ENCODE data around the gene EHMT1.

The EHMT1 gene

DNA sequence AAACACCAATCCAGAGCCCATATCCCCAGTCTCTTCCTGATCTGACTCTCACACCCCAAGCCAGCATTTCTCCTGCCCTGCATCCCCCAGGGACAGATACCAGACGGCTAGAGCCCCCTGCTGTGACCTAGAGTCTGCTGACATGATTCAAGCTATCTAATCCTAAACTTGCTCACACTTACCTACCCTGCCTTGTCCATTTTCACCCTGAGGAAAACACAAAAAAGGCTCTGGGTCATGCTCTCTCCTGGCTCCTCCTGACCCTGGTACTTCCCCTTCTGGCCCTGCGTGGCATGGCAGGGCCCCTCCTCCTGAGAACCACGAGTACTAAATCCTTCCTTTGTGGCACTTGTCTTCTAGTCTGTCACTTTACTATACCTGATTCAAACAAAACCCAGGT lies 16.1 kb upstream of the EHMT1 start:
- Histone ChIP-seq H3K4me1 (ENCODE audit: control insufficient read depth, insufficient read depth, low read depth, low read length) (peaks cover 23% of the 10 kb centered on the region), H4K8ac (ENCODE audit: low read length) (no peak overlapping the region), H2AFZ (ENCODE audit: low read depth, low read length) (no peak overlapping the region), H2BK120ac (ENCODE audit: low read depth, low read length) (no peak overlapping the region), H3K4ac (ENCODE audit: low read depth in 1 of 2, low read length in 2 of 2) (no peak overlapping the region), H3K36me3 (ENCODE audit: control insufficient read depth in 1 of 2, insufficient read depth in 2 of 2, low read depth in 1 of 2, low read length in 2 of 2) (no peaks in the 10 kb centered on the region), H3K4me2 (ENCODE audit: low read length, poor library complexity, severe bottlenecking) (no peak overlapping the region), H3K9ac (ENCODE audit: low read length) (no peak overlapping the region), H3K79me1 (replicated peaks; ENCODE audit: low read length, poor library complexity, severe bottlenecking) (peaks cover 10% of the 10 kb centered on the region), H2AK5ac (ENCODE audit: low read length, severe bottlenecking) (peak overlapping the region; percentile 13), H4K91ac (ENCODE audit: low read length) (no peak overlapping the region), H3K14ac (ENCODE audit: low read length in 2 of 2) (no peak overlapping the region), H3K9me3 (ENCODE audit: control insufficient read depth, low read length) (no peaks in the 10 kb centered on the region), H3K27ac (ENCODE audit: low read length, poor library complexity, severe bottlenecking) (no peak overlapping the region), H2BK12ac (ENCODE audit: low read length in 2 of 2) (no peak overlapping the region), H3K4me3 (ENCODE audit: insufficient read depth in 1 of 2, low read depth in 1 of 2, low read length in 2 of 2) (no peak overlapping the region), H3K23ac (ENCODE audit: low read length in 2 of 2) (no peak overlapping the region), H2BK15ac (ENCODE audit: low read depth, poor library complexity, severe bottlenecking) (no peak overlapping the region), H2BK5ac (ENCODE audit: low read depth, low read length, poor library complexity, severe bottlenecking) (no peak overlapping the region), H3K18ac (ENCODE audit: low read depth in 1 of 2, low read length in 2 of 2) (no peak overlapping the region), H3K27me3 (ENCODE audit: control insufficient read depth in 1 of 2, insufficient read depth in 1 of 2, low read length in 2 of 2) (no peaks in the 10 kb centered on the region)
- WGBS = 18% methylated on average over 2 of the region's 3 CpGs
- no peak for DNase-seq

DNA sequence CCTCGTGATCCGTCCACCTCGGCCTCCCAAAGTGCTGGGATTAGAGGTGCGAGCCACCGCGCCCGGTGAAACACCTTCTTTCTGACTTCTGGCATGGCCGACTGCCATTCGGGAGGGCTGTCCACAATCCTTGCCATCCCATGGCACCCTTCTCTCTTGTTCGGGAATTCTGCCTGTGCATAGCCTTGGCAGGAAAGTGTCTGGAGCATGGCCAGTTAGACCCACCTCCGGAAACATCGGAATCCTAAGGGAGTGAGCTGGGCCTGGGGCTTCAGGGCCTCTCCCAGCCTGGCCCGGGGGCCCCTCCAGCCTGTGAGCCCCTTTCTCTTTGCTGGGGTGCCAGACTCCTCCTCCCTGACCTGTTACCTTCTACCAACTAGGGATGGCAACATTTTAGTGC lies 14.9 kb upstream of the EHMT1 start:
- no peak overlapping the region for H3K23ac ChIP-seq (ENCODE audit: low read length in 2 of 2)
- WGBS = 93% methylated on average over 13 of the region's 13 CpGs

GRCh38 chr9:137604345-137605086 lies 14.3 kb upstream of the EHMT1 start:
- Histone ChIP-seq H4K8ac (ENCODE audit: low read length) (peak overlapping the region; percentile 82), H2AFZ (ENCODE audit: low read depth, low read length) (no peak overlapping the region), H3K79me1 (replicated peaks; ENCODE audit: low read length, poor library complexity, severe bottlenecking) (peaks cover 17% of the 10 kb centered on the region), H2BK15ac (ENCODE audit: low read depth, poor library complexity, severe bottlenecking) (no peak overlapping the region), H2BK12ac (ENCODE audit: low read length in 2 of 2) (no peak overlapping the region), H3K9ac (ENCODE audit: low read length) (no peak overlapping the region), H3K9me3 (ENCODE audit: control insufficient read depth, low read length) (no peaks in the 10 kb centered on the region), H2AK5ac (ENCODE audit: low read length, severe bottlenecking) (no peak overlapping the region), H3K4ac (ENCODE audit: low read depth in 1 of 2, low read length in 2 of 2) (no peak overlapping the region), H4K91ac (ENCODE audit: low read length) (peak overlapping the region; percentile 21), H2BK5ac (ENCODE audit: low read depth, low read length, poor library complexity, severe bottlenecking) (no peak overlapping the region), H3K4me1 (ENCODE audit: control insufficient read depth, insufficient read depth, low read depth, low read length) (peaks cover 25% of the 10 kb centered on the region), H3K4me2 (ENCODE audit: low read length, poor library complexity, severe bottlenecking) (peak overlapping the region; percentile 52), H3K4me3 (ENCODE audit: insufficient read depth in 1 of 2, low read depth in 1 of 2, low read length in 2 of 2) (peak overlapping the region in 1 of 2 experiments; percentile 63), H2BK120ac (ENCODE audit: low read depth, low read length) (no peak overlapping the region), H3K36me3 (ENCODE audit: control insufficient read depth in 1 of 2, insufficient read depth in 2 of 2, low read depth in 1 of 2, low read length in 2 of 2) (peaks cover 0 to 7% of the 10 kb centered on the region in 2 experiments), H3K14ac (ENCODE audit: low read length in 2 of 2) (no peak overlapping the region), H3K18ac (ENCODE audit: low read depth in 1 of 2, low read length in 2 of 2) (peak overlapping the region in 1 of 2 experiments; percentile 22), H3K27ac (ENCODE audit: low read length, poor library complexity, severe bottlenecking) (no peak overlapping the region), H3K27me3 (ENCODE audit: control insufficient read depth in 1 of 2, insufficient read depth in 1 of 2, low read length in 2 of 2) (no peaks in the 10 kb centered on the region), H3K23ac (ENCODE audit: low read length in 2 of 2) (no peak overlapping the region)
- DNase-seq = no peak
- 35% methylated on average over 22 of the region's 49 CpGs for WGBS

More for the DNA sequence above, 14.9 kb upstream of the EHMT1 start:
- Histone ChIP-seq H3K4me1 (ENCODE audit: control insufficient read depth, insufficient read depth, low read depth, low read length) (peaks cover 25% of the 10 kb centered on the region), H3K9ac (ENCODE audit: low read length) (no peak overlapping the region), H2BK15ac (ENCODE audit: low read depth, poor library complexity, severe bottlenecking) (no peak overlapping the region), H2AFZ (ENCODE audit: low read depth, low read length) (no peak overlapping the region), H2AK5ac (ENCODE audit: low read length, severe bottlenecking) (no peak overlapping the region), H2BK12ac (ENCODE audit: low read length in 2 of 2) (no peak overlapping the region), H3K27ac (ENCODE audit: low read length, poor library complexity, severe bottlenecking) (no peak overlapping the region), H3K4ac (ENCODE audit: low read depth in 1 of 2, low read length in 2 of 2) (no peak overlapping the region), H2BK5ac (ENCODE audit: low read depth, low read length, poor library complexity, severe bottlenecking) (no peak overlapping the region), H4K91ac (ENCODE audit: low read length) (no peak overlapping the region), H3K9me3 (ENCODE audit: control insufficient read depth, low read length) (no peaks in the 10 kb centered on the region), H3K14ac (ENCODE audit: low read length in 2 of 2) (no peak overlapping the region), H3K79me1 (replicated peaks; ENCODE audit: low read length, poor library complexity, severe bottlenecking) (peaks cover 16% of the 10 kb centered on the region), H2BK120ac (ENCODE audit: low read depth, low read length) (no peak overlapping the region), H4K8ac (ENCODE audit: low read length) (no peak overlapping the region), H3K27me3 (ENCODE audit: control insufficient read depth in 1 of 2, insufficient read depth in 1 of 2, low read length in 2 of 2) (no peaks in the 10 kb centered on the region), H3K4me3 (ENCODE audit: insufficient read depth in 1 of 2, low read depth in 1 of 2, low read length in 2 of 2) (no peak overlapping the region), H3K36me3 (ENCODE audit: control insufficient read depth in 1 of 2, insufficient read depth in 2 of 2, low read depth in 1 of 2, low read length in 2 of 2) (peaks cover 0 to 7% of the 10 kb centered on the region in 2 experiments), H3K4me2 (ENCODE audit: low read length, poor library complexity, severe bottlenecking) (no peak overlapping the region), H3K18ac (ENCODE audit: low read depth in 1 of 2, low read length in 2 of 2) (no peak overlapping the region)
- no peak for DNase-seq

DNA sequence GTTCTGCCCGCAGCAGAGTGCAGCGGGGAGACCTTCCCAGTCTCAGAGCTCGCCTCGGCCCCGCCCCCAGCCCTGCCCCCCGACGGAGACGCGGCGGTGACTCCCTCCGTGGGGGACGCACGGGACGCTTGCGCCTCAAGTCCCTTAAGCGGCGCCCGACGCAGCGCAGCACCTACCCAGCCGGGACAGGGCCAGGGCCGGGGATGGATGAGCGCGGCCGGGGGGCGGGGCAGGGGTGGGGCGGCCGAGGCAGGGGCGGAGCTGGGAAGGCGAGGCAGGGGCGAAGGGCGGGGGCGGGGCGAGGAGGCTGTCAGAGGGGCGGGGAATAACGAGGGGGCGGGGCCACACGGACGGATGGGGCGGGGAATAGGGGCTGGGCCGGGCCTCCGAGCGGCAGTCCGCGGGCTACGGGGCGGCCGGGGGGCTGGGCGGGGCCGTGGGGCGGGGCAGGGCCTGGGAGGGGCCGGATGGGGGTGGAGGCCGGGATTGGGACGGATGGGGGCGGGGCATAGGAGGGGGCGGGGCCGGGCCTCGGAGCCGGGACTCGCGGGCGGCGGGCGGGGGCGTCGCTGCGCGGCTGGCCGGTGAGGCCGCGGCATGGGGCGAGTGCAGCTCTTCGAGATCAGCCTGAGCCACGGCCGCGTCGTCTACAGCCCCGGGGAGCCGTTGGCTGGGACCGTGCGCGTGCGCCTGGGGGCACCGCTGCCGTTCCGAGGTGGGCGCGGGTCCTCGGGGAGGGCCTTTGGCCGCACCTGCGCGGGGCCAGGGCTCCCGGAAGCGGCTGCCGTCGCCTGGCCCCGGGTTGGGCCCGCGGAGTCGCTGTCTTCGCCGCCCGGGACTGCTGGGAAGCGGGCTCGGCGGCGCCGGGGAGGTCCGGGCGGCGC lies 13.4 kb upstream of the EHMT1 start, which contains the start of gene ARRDC1:
TSS of gene ARRDC1 (plus strand) at position 566 of the 884 bp plus-strand sequence. CDS start at position 598, 32 bp downstream.
- H2AK5ac ChIP-seq (ENCODE audit: low read length, severe bottlenecking) = no peak within 1 kb of the TSS
- H2BK12ac ChIP-seq (ENCODE audit: low read length in 2 of 2) = peak within 1 kb of the TSS in 1 of 2 experiments; percentile 82

More for the DNA sequence above, 13.4 kb upstream of the EHMT1 start, which contains the start of gene ARRDC1:
- peak within 1 kb of the TSS in 1 of 2 experiments; percentile 94 for H3K4ac ChIP-seq (ENCODE audit: low read depth in 1 of 2, low read length in 2 of 2)
- no peak within 1 kb of the TSS for H2BK5ac ChIP-seq (ENCODE audit: low read depth, low read length, poor library complexity, severe bottlenecking)
- peak within 1 kb of the TSS; percentile 9 for H2BK120ac ChIP-seq (ENCODE audit: low read depth, low read length)
- peaks cover 0 to 7% of the 10 kb centered on the region in 2 experiments for H3K36me3 ChIP-seq (ENCODE audit: control insufficient read depth in 1 of 2, insufficient read depth in 2 of 2, low read depth in 1 of 2, low read length in 2 of 2)
- H4K8ac ChIP-seq (ENCODE audit: low read length) = peak within 1 kb of the TSS; percentile 89
- peak within 1 kb of the TSS; percentile 64 for H4K91ac ChIP-seq (ENCODE audit: low read length)
- H3K14ac ChIP-seq (ENCODE audit: low read length in 2 of 2) = peak within 1 kb of the TSS in 1 of 2 experiments; percentile 96
- 1% methylated on average over 44 of the region's 111 CpGs for WGBS
- H3K18ac ChIP-seq (ENCODE audit: low read depth in 1 of 2, low read length in 2 of 2) = peak within 1 kb of the TSS; percentile 80 to 81
- H3K9ac ChIP-seq (ENCODE audit: low read length) = peak within 1 kb of the TSS; percentile 78
- peak within 1 kb of the TSS in 1 of 2 experiments; percentile 100 for H3K23ac ChIP-seq (ENCODE audit: low read length in 2 of 2)
- peak within 1 kb of the TSS; percentile 75 for H2AFZ ChIP-seq (ENCODE audit: low read depth, low read length)
- no peak within 1 kb of the TSS for H3K27ac ChIP-seq (ENCODE audit: low read length, poor library complexity, severe bottlenecking)
- H3K27me3 ChIP-seq (ENCODE audit: control insufficient read depth in 1 of 2, insufficient read depth in 1 of 2, low read length in 2 of 2) = no peaks in the 10 kb centered on the region
- H2BK15ac ChIP-seq (ENCODE audit: low read depth, poor library complexity, severe bottlenecking) = peak within 1 kb of the TSS; percentile 15
- peak within 1 kb of the TSS; percentile 99 for H3K4me2 ChIP-seq (ENCODE audit: low read length, poor library complexity, severe bottlenecking)
- DNase-seq = peak; percentile 91
- H3K9me3 ChIP-seq (ENCODE audit: control insufficient read depth, low read length) = no peaks in the 10 kb centered on the region
- peaks cover 17% of the 10 kb centered on the region for H3K79me1 ChIP-seq (replicated peaks; ENCODE audit: low read length, poor library complexity, severe bottlenecking)
- peaks cover 25% of the 10 kb centered on the region for H3K4me1 ChIP-seq (ENCODE audit: control insufficient read depth, insufficient read depth, low read depth, low read length)
- H3K4me3 ChIP-seq (ENCODE audit: insufficient read depth in 1 of 2, low read depth in 1 of 2, low read length in 2 of 2) = peak within 1 kb of the TSS; percentile 82 to 83
